Rectal smooth muscle tissue (tissue), 1 donor: ENCODE data around the gene NPR3.

Source experiments
- H3K27ac ChIP-seq: one replicate; pipeline ENCODE4 v1.7.0; 2013; ENCODE audit warnings: low read depth, low read length, inconsistent platforms
- H3K27me3 ChIP-seq: one replicate; pipeline ENCODE4 v1.7.0; 2013; ENCODE audit warnings: low read length; ENCODE audit not compliant: control insufficient read depth, insufficient read depth
- H3K36me3 ChIP-seq: one replicate; pipeline ENCODE4 v1.7.0; 2013; ENCODE audit warnings: low read length; ENCODE audit not compliant: control insufficient read depth, insufficient read depth
- H3K4me1 ChIP-seq: one replicate; pipeline ENCODE4 v1.7.0; 2013; ENCODE audit warnings: low read length; ENCODE audit not compliant: control insufficient read depth, insufficient read depth
- H3K4me3 ChIP-seq: one replicate; pipeline ENCODE4 v1.7.0; 2013; ENCODE audit warnings: low read length
- H3K9ac ChIP-seq: one replicate; pipeline ENCODE4 v1.7.0; 2013; ENCODE audit warnings: low read length

Gene NPR3

GRCh38 chr5:32777733-32778132, 66.6 kb downstream of the NPR3 start:
- no peak overlapping the region for H3K27ac ChIP-seq
- H3K9ac ChIP-seq, result no peak overlapping the region
- no peaks in the 10 kb centered on the region for H3K4me1 ChIP-seq
- no peaks in the 10 kb centered on the region for H3K27me3 ChIP-seq
- no peaks in the 10 kb centered on the region for H3K36me3 ChIP-seq
- no peak overlapping the region for H3K4me3 ChIP-seq

DNA sequence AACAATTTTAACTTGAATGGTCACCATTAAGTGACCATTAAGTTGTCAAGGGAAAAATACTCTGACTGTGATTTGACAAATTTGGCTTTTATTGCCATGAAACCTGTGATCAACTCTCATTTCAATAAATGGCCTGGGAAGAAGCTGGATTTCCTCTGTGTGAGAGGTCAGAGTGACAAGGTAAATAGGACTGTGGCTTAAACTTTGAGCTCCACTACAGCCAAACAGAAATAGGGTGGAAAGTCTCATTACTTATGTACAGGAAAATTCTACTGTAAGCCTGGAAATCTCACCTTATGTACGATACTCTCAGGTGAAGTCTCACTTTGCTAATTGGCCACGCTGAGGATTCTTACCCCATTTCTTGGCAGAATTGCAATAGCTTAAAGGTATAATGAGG, 67.3 kb downstream of the NPR3 start:
- no peaks in the 10 kb centered on the region for H3K4me1 ChIP-seq
- H3K36me3 ChIP-seq, result no peaks in the 10 kb centered on the region
- no peak overlapping the region for H3K27ac ChIP-seq
- H3K27me3 ChIP-seq, result no peaks in the 10 kb centered on the region
- no peak overlapping the region for H3K4me3 ChIP-seq
- no peak overlapping the region for H3K9ac ChIP-seq

- no peak overlapping the region for H3K4me3 ChIP-seq
Observed at GRCh38 chr5:32779754-32780415, 68.8 kb downstream of the NPR3 start.

DNA sequence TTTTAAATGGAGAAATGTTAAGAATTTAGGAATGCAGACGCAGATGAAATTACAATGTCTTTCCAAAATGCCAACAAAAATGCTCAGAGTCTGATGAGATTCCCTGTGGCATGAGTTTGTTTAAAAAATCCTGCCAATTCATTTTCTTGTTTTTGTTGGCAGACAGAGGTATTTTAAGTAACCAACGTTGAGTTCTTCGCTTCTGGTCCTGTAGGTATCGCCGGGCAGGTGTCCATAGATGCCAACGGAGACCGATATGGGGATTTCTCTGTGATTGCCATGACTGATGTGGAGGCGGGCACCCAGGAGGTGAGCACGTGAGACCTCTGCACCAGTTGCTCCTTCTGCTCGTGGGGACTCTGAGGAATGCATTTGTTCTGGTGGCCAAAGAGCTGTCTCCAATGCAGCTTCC, 69.4 kb downstream of the NPR3 start:
- Histone ChIP-seq H3K4me3 (no peak overlapping the region), H3K4me1 (no peaks in the 10 kb centered on the region), H3K36me3 (no peaks in the 10 kb centered on the region), H3K9ac (no peak overlapping the region), H3K27ac (no peak overlapping the region), H3K27me3 (no peaks in the 10 kb centered on the region)

More at GRCh38 chr5:32779754-32780415, 68.8 kb downstream of the NPR3 start:
- Histone ChIP-seq H3K27me3 (no peaks in the 10 kb centered on the region), H3K36me3 (no peaks in the 10 kb centered on the region), H3K9ac (no peak overlapping the region), H3K27ac (no peak overlapping the region), H3K4me1 (no peaks in the 10 kb centered on the region)

GRCh38 chr5:32783661-32784060, 72.5 kb downstream of the NPR3 start:
- Histone ChIP-seq H3K36me3 (no peaks in the 10 kb centered on the region), H3K27ac (no peak overlapping the region), H3K4me1 (no peaks in the 10 kb centered on the region), H3K4me3 (no peak overlapping the region), H3K27me3 (no peaks in the 10 kb centered on the region), H3K9ac (no peak overlapping the region)

DNA sequence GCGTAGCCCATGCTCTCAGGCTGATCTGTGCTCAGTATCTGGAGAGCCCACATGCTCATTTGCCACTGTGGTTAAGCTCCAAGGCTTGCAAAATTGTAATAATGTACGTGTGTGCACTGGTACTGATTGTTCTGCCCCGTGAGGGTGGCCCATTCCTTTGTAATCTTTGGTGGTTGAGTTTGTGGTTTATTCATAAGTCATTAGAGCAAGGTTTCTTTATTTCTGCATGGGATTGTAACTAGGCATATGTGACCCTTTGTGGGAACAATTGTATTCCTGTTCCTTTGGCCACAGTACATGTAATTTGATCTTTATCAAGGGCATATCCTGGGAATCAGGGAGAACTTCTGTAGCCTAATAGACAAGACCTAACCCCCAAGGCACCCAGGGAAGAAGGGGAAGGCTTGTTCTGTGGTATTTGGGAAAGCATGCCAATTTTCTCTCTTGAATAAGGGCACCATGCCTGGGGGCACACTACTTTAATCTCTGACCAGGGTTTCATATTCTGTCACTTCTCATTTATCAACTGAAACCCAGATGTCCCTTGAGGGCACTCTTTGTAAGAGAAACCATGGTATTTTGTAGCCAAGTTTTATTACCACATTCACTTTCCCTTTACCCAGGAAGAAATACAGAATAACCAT, 74.6 kb downstream of the NPR3 start:
- Histone ChIP-seq H3K4me1 (no peaks in the 10 kb centered on the region), H3K36me3 (no peaks in the 10 kb centered on the region), H3K9ac (no peak overlapping the region), H3K27ac (no peak overlapping the region), H3K4me3 (no peak overlapping the region), H3K27me3 (no peaks in the 10 kb centered on the region)

DNA sequence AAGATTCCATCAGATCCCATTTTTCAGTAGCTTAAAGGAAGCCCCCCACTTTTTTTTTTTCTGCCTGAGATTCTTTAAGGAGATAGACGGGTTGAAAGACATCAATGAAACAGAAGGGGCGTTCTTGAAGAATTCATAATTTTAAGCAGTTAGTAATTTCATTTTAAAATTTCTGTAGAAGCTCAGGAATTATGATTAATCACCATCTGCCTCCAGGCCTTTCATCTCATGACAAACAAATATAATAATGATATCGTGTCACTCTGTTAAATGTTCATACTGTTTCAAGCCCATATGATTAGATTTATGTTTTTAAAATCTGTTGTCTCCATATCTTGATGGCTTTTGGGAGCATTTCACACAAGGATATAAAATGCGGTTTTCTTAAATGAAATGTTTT, 75.2 kb downstream of the NPR3 start:
- H3K27me3 ChIP-seq, result no peaks in the 10 kb centered on the region
- H3K4me3 ChIP-seq, result no peak overlapping the region
- no peak overlapping the region for H3K9ac ChIP-seq
- no peak overlapping the region for H3K27ac ChIP-seq
- no peaks in the 10 kb centered on the region for H3K4me1 ChIP-seq
- H3K36me3 ChIP-seq, result no peaks in the 10 kb centered on the region

- Histone ChIP-seq H3K36me3 (no peaks in the 10 kb centered on the region), H3K9ac (no peak overlapping the region)
Observed at GRCh38 chr5:32790411-32790951, 79.4 kb downstream of the NPR3 start.

GRCh38 chr5:32791536-32792243, 80.6 kb downstream of the NPR3 start:
- H3K27ac ChIP-seq, result no peak overlapping the region
- no peaks in the 10 kb centered on the region for H3K4me1 ChIP-seq
- no peaks in the 10 kb centered on the region for H3K27me3 ChIP-seq
- H3K36me3 ChIP-seq, result no peaks in the 10 kb centered on the region
- no peak overlapping the region for H3K9ac ChIP-seq
- no peak overlapping the region for H3K4me3 ChIP-seq

More at GRCh38 chr5:32790411-32790951, 79.4 kb downstream of the NPR3 start:
- Histone ChIP-seq H3K4me1 (no peaks in the 10 kb centered on the region), H3K27ac (no peak overlapping the region), H3K27me3 (no peaks in the 10 kb centered on the region), H3K4me3 (no peak overlapping the region)

GRCh38 chr5:32794086-32794485, 83.0 kb downstream of the NPR3 start:
- Histone ChIP-seq H3K27ac (no peak overlapping the region), H3K4me3 (no peak overlapping the region), H3K27me3 (no peaks in the 10 kb centered on the region), H3K4me1 (no peaks in the 10 kb centered on the region), H3K36me3 (no peaks in the 10 kb centered on the region), H3K9ac (no peak overlapping the region)

DNA sequence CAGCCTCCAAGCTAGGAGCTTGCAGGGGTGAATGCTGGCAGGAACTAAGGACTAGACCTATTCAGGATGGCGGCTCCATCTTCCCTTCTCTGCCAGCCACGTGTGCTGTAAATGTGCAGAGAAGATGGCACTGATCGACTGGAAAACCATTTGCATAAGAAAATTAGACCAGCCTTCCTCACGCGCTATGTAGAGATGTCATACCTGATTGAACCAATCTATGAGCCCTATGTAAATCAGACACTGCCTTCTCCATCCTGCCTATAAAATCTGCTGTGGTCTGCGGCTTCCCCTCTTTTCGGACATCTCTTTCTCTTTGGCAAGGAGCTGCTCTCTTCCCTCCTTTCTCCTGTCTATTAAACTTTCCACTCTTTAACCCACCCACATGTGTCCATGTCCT, 91.6 kb downstream of the NPR3 start:
- Histone ChIP-seq H3K4me3 (no peak overlapping the region), H3K9ac (no peak overlapping the region), H3K27ac (no peak overlapping the region), H3K27me3 (no peaks in the 10 kb centered on the region), H3K36me3 (no peaks in the 10 kb centered on the region), H3K4me1 (no peaks in the 10 kb centered on the region)

DNA sequence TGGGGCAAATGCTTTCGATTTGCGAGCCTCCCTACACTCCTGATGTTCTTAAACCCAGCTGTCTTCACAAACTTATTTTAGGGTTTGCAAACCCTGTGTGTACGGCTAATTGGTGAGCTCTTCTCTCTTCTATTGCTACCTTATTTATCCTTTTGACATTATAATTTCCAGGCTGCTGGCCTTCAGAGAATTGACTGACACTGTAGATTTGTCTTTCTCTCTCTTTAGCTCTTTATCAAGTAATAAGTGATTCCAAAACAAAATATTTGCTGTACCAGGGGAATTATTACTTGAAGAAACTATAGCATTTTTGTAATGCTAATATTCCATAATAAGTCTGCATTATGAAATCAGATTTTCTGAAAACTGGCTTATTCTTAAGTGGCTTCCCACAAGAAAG, 92.5 kb downstream of the NPR3 start:
- Histone ChIP-seq H3K9ac (no peak overlapping the region), H3K4me3 (no peak overlapping the region), H3K4me1 (no peaks in the 10 kb centered on the region), H3K27ac (no peak overlapping the region), H3K27me3 (no peaks in the 10 kb centered on the region), H3K36me3 (no peaks in the 10 kb centered on the region)
